Measurements from ENCODE around the gene ARPC3. TPM values are rescaled to one million over a fixed set of nuclear protein-coding genes. Genes with fewer than 3 reads are reported as not detected.
"Not testable (repeated sequence)": the region's sequence is repeated elsewhere in the genome, so short reads cannot be mapped to it uniquely, and the experiment has no call there.

Gene ARPC3
- total and polyA plus RNA-seq, 2 donors = 377 to 628 TPM

GRCh38 chr12:110465024-110465423 is 14.9 kb upstream of the ARPC3 start:
- 97% methylated on average over 2 of the region's 2 CpGs for WGBS
- no peaks in the 10 kb centered on the region for H3K27me3 ChIP-seq (ENCODE audit: control insufficient read depth in 2 of 2, insufficient read depth in 1 of 2, low read length in 1 of 2)
- H3K9me3 ChIP-seq (ENCODE audit: control insufficient read depth in 2 of 2, insufficient read depth in 1 of 2, low read length in 1 of 2) = no peaks in the 10 kb centered on the region
- H3K4me3 ChIP-seq (ENCODE audit: low read length in 2 of 2) = no peak overlapping the region
- no peak overlapping the region for H3K27ac ChIP-seq (ENCODE audit: low read depth in 1 of 2, low read length in 1 of 2)
- peaks cover 9 to 13% of the 10 kb centered on the region in 2 donors for H3K4me1 ChIP-seq (ENCODE audit: control insufficient read depth in 2 of 2, insufficient read depth in 2 of 2, low read length in 2 of 2)
- DNase-seq (ENCODE audit: low read depth in 6 of 9, low spot score in 9 of 9) = no peak
- peaks cover 14 to 26% of the 10 kb centered on the region in 2 donors for H3K36me3 ChIP-seq (ENCODE audit: control insufficient read depth in 2 of 2, insufficient read depth in 2 of 2, low read length in 1 of 2)

GRCh38 chr12:110461189-110461588 is 11.1 kb upstream of the ARPC3 start:
- peaks cover 14 to 38% of the 10 kb centered on the region in 2 donors for H3K36me3 ChIP-seq (ENCODE audit: control insufficient read depth in 2 of 2, insufficient read depth in 2 of 2, low read length in 1 of 2)
- 98% methylated on average over 5 of the region's 5 CpGs for WGBS
- not testable (repeated sequence) for H3K9me3 ChIP-seq (ENCODE audit: control insufficient read depth in 2 of 2, insufficient read depth in 1 of 2, low read length in 1 of 2); H3K4me1 ChIP-seq (ENCODE audit: control insufficient read depth in 2 of 2, insufficient read depth in 2 of 2, low read length in 2 of 2); H3K27ac ChIP-seq (ENCODE audit: low read depth in 1 of 2, low read length in 1 of 2); H3K4me3 ChIP-seq (ENCODE audit: low read length in 2 of 2); DNase-seq (ENCODE audit: low read depth in 6 of 9, low spot score in 9 of 9); H3K27me3 ChIP-seq (ENCODE audit: control insufficient read depth in 2 of 2, insufficient read depth in 1 of 2, low read length in 1 of 2)

- 97% methylated on average over 4 of the region's 4 CpGs for WGBS
- Histone ChIP-seq H3K4me3 (ENCODE audit: low read length in 2 of 2) (no peak overlapping the region), H3K9me3 (ENCODE audit: control insufficient read depth in 2 of 2, insufficient read depth in 1 of 2, low read length in 1 of 2) (no peaks in the 10 kb centered on the region), H3K4me1 (ENCODE audit: control insufficient read depth in 2 of 2, insufficient read depth in 2 of 2, low read length in 2 of 2) (no peaks in the 10 kb centered on the region), H3K27me3 (ENCODE audit: control insufficient read depth in 2 of 2, insufficient read depth in 1 of 2, low read length in 1 of 2) (no peaks in the 10 kb centered on the region), H3K27ac (ENCODE audit: low read depth in 1 of 2, low read length in 1 of 2) (no peak overlapping the region), H3K36me3 (ENCODE audit: control insufficient read depth in 2 of 2, insufficient read depth in 2 of 2, low read length in 1 of 2) (peaks cover 15 to 39% of the 10 kb centered on the region in 2 donors)
- DNase-seq (ENCODE audit: low read depth in 6 of 9, low spot score in 9 of 9) = no peak
Measured at GRCh38 chr12:110458756-110459155, 8.6 kb upstream of the ARPC3 start.

- Histone ChIP-seq H3K9me3 (ENCODE audit: control insufficient read depth in 2 of 2, insufficient read depth in 1 of 2, low read length in 1 of 2) (no peaks in the 10 kb centered on the region), H3K4me3 (ENCODE audit: low read length in 2 of 2) (no peak overlapping the region), H3K27me3 (ENCODE audit: control insufficient read depth in 2 of 2, insufficient read depth in 1 of 2, low read length in 1 of 2) (no peaks in the 10 kb centered on the region), H3K4me1 (ENCODE audit: control insufficient read depth in 2 of 2, insufficient read depth in 2 of 2, low read length in 2 of 2) (peaks cover 5 to 12% of the 10 kb centered on the region in 2 donors), H3K27ac (ENCODE audit: low read depth in 1 of 2, low read length in 1 of 2) (no peak overlapping the region), H3K36me3 (ENCODE audit: control insufficient read depth in 2 of 2, insufficient read depth in 2 of 2, low read length in 1 of 2) (peaks cover 7 to 27% of the 10 kb centered on the region in 2 donors)
- DNase-seq (ENCODE audit: low read depth in 6 of 9, low spot score in 9 of 9) = no peak
- 98% methylated on average over 4 of the region's 4 CpGs for WGBS
Measured at GRCh38 chr12:110453569-110454296, 3.6 kb upstream of the ARPC3 start.

- DNase-seq (ENCODE audit: low read depth in 6 of 9, low spot score in 9 of 9) = no peak
- WGBS = 96% methylated on average over 1 of the region's 1 CpG
- peaks cover 10 to 19% of the 10 kb centered on the region in 2 donors for H3K4me1 ChIP-seq (ENCODE audit: control insufficient read depth in 2 of 2, insufficient read depth in 2 of 2, low read length in 2 of 2)
- no peak overlapping the region for H3K4me3 ChIP-seq (ENCODE audit: low read length in 2 of 2)
- H3K9me3 ChIP-seq (ENCODE audit: control insufficient read depth in 2 of 2, insufficient read depth in 1 of 2, low read length in 1 of 2) = no peaks in the 10 kb centered on the region
- no peak overlapping the region for H3K27ac ChIP-seq (ENCODE audit: low read depth in 1 of 2, low read length in 1 of 2)
- H3K36me3 ChIP-seq (ENCODE audit: control insufficient read depth in 2 of 2, insufficient read depth in 2 of 2, low read length in 1 of 2) = peaks cover 7 to 28% of the 10 kb centered on the region in 2 donors
- no peaks in the 10 kb centered on the region for H3K27me3 ChIP-seq (ENCODE audit: control insufficient read depth in 2 of 2, insufficient read depth in 1 of 2, low read length in 1 of 2)
Measured at GRCh38 chr12:110451263-110451662, 1.1 kb upstream of the ARPC3 start.

GRCh38 chr12:110444455-110444854 is 5.7 kb downstream of the ARPC3 start:
- 98% methylated on average over 3 of the region's 3 CpGs for WGBS
- DNase-seq (ENCODE audit: low read depth in 6 of 9, low spot score in 9 of 9) = no peak
- Histone ChIP-seq H3K4me1 (ENCODE audit: control insufficient read depth in 2 of 2, insufficient read depth in 2 of 2, low read length in 2 of 2) (peaks cover 10 to 14% of the 10 kb centered on the region in 2 donors), H3K4me3 (ENCODE audit: low read length in 2 of 2) (no peak overlapping the region), H3K9me3 (ENCODE audit: control insufficient read depth in 2 of 2, insufficient read depth in 1 of 2, low read length in 1 of 2) (no peaks in the 10 kb centered on the region), H3K36me3 (ENCODE audit: control insufficient read depth in 2 of 2, insufficient read depth in 2 of 2, low read length in 1 of 2) (peaks cover 29 to 57% of the 10 kb centered on the region in 2 donors), H3K27me3 (ENCODE audit: control insufficient read depth in 2 of 2, insufficient read depth in 1 of 2, low read length in 1 of 2) (no peaks in the 10 kb centered on the region), H3K27ac (ENCODE audit: low read depth in 1 of 2, low read length in 1 of 2) (no peak overlapping the region)

- WGBS = 86% methylated on average over 2 of the region's 2 CpGs
- Histone ChIP-seq H3K27me3 (ENCODE audit: control insufficient read depth in 2 of 2, insufficient read depth in 1 of 2, low read length in 1 of 2) (no peaks in the 10 kb centered on the region), H3K4me1 (ENCODE audit: control insufficient read depth in 2 of 2, insufficient read depth in 2 of 2, low read length in 2 of 2) (peaks cover 0 to 2% of the 10 kb centered on the region in 2 donors), H3K9me3 (ENCODE audit: control insufficient read depth in 2 of 2, insufficient read depth in 1 of 2, low read length in 1 of 2) (no peaks in the 10 kb centered on the region), H3K4me3 (ENCODE audit: low read length in 2 of 2) (no peak overlapping the region), H3K36me3 (ENCODE audit: control insufficient read depth in 2 of 2, insufficient read depth in 2 of 2, low read length in 1 of 2) (peaks cover 36 to 55% of the 10 kb centered on the region in 2 donors), H3K27ac (ENCODE audit: low read depth in 1 of 2, low read length in 1 of 2) (no peak overlapping the region)
- DNase-seq (ENCODE audit: low read depth in 6 of 9, low spot score in 9 of 9) = no peak
Measured at GRCh38 chr12:110436231-110436630, 13.9 kb downstream of the ARPC3 start.

GRCh38 chr12:110431957-110432587 is 18.1 kb downstream of the ARPC3 start:
- Histone ChIP-seq H3K4me3 (ENCODE audit: low read length in 2 of 2) (peak overlapping the region; percentile 46 to 55), H3K4me1 (ENCODE audit: control insufficient read depth in 2 of 2, insufficient read depth in 2 of 2, low read length in 2 of 2) (peaks cover 0 to 2% of the 10 kb centered on the region in 2 donors), H3K27ac (ENCODE audit: low read depth in 1 of 2, low read length in 1 of 2) (no peak overlapping the region), H3K9me3 (ENCODE audit: control insufficient read depth in 2 of 2, insufficient read depth in 1 of 2, low read length in 1 of 2) (no peaks in the 10 kb centered on the region), H3K27me3 (ENCODE audit: control insufficient read depth in 2 of 2, insufficient read depth in 1 of 2, low read length in 1 of 2) (no peaks in the 10 kb centered on the region), H3K36me3 (ENCODE audit: control insufficient read depth in 2 of 2, insufficient read depth in 2 of 2, low read length in 1 of 2) (peaks cover 6 to 24% of the 10 kb centered on the region in 2 donors)
- WGBS = 90% methylated on average over 12 of the region's 12 CpGs
- no peak for DNase-seq (ENCODE audit: low read depth in 6 of 9, low spot score in 9 of 9)

- not testable (repeated sequence) for DNase-seq (ENCODE audit: low read depth in 6 of 9, low spot score in 9 of 9); H3K4me1 ChIP-seq (ENCODE audit: control insufficient read depth in 2 of 2, insufficient read depth in 2 of 2, low read length in 2 of 2); H3K4me3 ChIP-seq (ENCODE audit: low read length in 2 of 2); H3K9me3 ChIP-seq (ENCODE audit: control insufficient read depth in 2 of 2, insufficient read depth in 1 of 2, low read length in 1 of 2); H3K27me3 ChIP-seq (ENCODE audit: control insufficient read depth in 2 of 2, insufficient read depth in 1 of 2, low read length in 1 of 2); H3K36me3 ChIP-seq (ENCODE audit: control insufficient read depth in 2 of 2, insufficient read depth in 2 of 2, low read length in 1 of 2); H3K27ac ChIP-seq (ENCODE audit: low read depth in 1 of 2, low read length in 1 of 2)
- WGBS = 99% methylated on average over 15 of the region's 15 CpGs
Measured at GRCh38 chr12:110429676-110430075, 20.5 kb downstream of the ARPC3 start.

Data from thymus (tissue), 11 donors.